Left ventricle myocardium superior (tissue), 1 donor: ENCODE measurements around the gene OR3A1. TPM values are rescaled to one million over a fixed set of nuclear protein-coding genes. Genes with fewer than 3 reads are reported as not detected.
"Not testable (repeated sequence)": the region's sequence is repeated elsewhere in the genome, so short reads cannot be mapped to it uniquely, and the experiment has no call there.

Experiments used
- ATAC-seq: fragments of 200-7000 bp; cut with Tn5 transposase; one replicate; pipeline ENCODE4 v1.9.1; 2020; ENCODE audit warnings: mild to moderate bottlenecking, moderate library complexity
- DNase-seq: peaks from one replicate; pipeline ENCODE4 v3.0.0-alpha.2; 2020
- intact Hi-C: fragments of 100-400 bp; cut with micrococcal nuclease; formaldehyde crosslinking; loops from one replicate; pipeline ENCODE4 v1.11.0; 2022
- long read RNA-seq: library from polyadenylated mRNA; unstranded; transcript quantifications from one replicate; pipeline ENCODE4 v2.0.0, GENCODE V29; 2021
- total RNA-seq: library from RNA; stranded (reverse); fragmentation: NEBNext Ultra II Directional; extraction: Animal tissue kit (Norgen Biotek cat#: 25700); gene quantifications from one replicate; pipeline ENCODE4 v1.2.1, GENCODE V29; 2021
- donor health status: DM: no; HTN: yes; CAD: no; lungs with severe emphysema.

OR3A1 gene
- not detected for total RNA-seq
- long read RNA-seq: 0 reads

- DNase-seq: no peak
- intact Hi-C loops: no loop called here
- no peak for ATAC-seq
These were observed at the start of gene OR3A1 for GRCh38 chr17:3298260-3298659. Gene OR3A1 (minus strand): TSS chr17:3298360. CDS start chr17:3292582, 5,778 bp downstream.

- DNase-seq, ATAC-seq, intact Hi-C loops: not testable (repeated sequence)
These were observed 44.6 kb upstream of the OR3A1 start for GRCh38 chr17:3342782-3343181.

GRCh38 chr17:3335876-3336275 is 37.7 kb upstream of the OR3A1 start:
- intact Hi-C loops: no loop called here
- no peak for DNase-seq
- no peak for ATAC-seq

GRCh38 chr17:3318336-3318735 is 20.2 kb upstream of the OR3A1 start:
- DNase-seq (no peak), ATAC-seq (no peak)
- intact Hi-C loops: no loop called here

- intact Hi-C loops: no loop called here
- ATAC-seq (no peak), DNase-seq (no peak)
These were observed 18.7 kb upstream of the OR3A1 start for GRCh38 chr17:3316836-3317235.

- ATAC-seq (no peak), DNase-seq (no peak)
- intact Hi-C loops: no loop called here
These were observed 10.4 kb upstream of the OR3A1 start for GRCh38 chr17:3308603-3309002.

- intact Hi-C loops: no loop called here
- ATAC-seq: no peak
These were observed 2.5 kb downstream of the OR3A1 start for GRCh38 chr17:3295632-3296031.

GRCh38 chr17:3293548-3293947 is 4.6 kb downstream of the OR3A1 start:
- DNase-seq, intact Hi-C loops, ATAC-seq: not testable (repeated sequence)

More at GRCh38 chr17:3295632-3296031, 2.5 kb downstream of the OR3A1 start:
- DNase-seq: no peak

- ATAC-seq (no peak), DNase-seq (no peak)
- intact Hi-C loops: no loop called here
These were observed 15.3 kb downstream of the OR3A1 start for GRCh38 chr17:3282901-3283300.

GRCh38 chr17:3276126-3276525 is 22.0 kb downstream of the OR3A1 start:
- intact Hi-C loops: no loop called here
- no peak for DNase-seq
- ATAC-seq: no peak

GRCh38 chr17:3271072-3271848 is 26.9 kb downstream of the OR3A1 start:
- intact Hi-C loops: no loop called here
- no peak for DNase-seq

GRCh38 chr17:3260600-3260999 is 37.6 kb downstream of the OR3A1 start:
- ATAC-seq (no peak), DNase-seq (no peak)
- intact Hi-C loops: no loop called here

More at GRCh38 chr17:3271072-3271848, 26.9 kb downstream of the OR3A1 start:
- ATAC-seq: no peak

GRCh38 chr17:3260163-3260562 is 38.0 kb downstream of the OR3A1 start:
- ATAC-seq (no peak), DNase-seq (no peak)
- intact Hi-C loops: no loop called here

- DNase-seq (no peak), ATAC-seq (no peak)
- intact Hi-C loops: no loop called here
These were observed 41.6 kb downstream of the OR3A1 start for GRCh38 chr17:3256575-3256974.

GRCh38 chr17:3249013-3249412 is 49.1 kb downstream of the OR3A1 start:
- DNase-seq, ATAC-seq, intact Hi-C loops: not testable (repeated sequence)

GRCh38 chr17:3244841-3245240 is 53.3 kb downstream of the OR3A1 start:
- intact Hi-C loops, ATAC-seq: not testable (repeated sequence)

GRCh38 chr17:3241044-3241443 is 57.1 kb downstream of the OR3A1 start:
- ATAC-seq, DNase-seq, intact Hi-C loops: not testable (repeated sequence)

More at GRCh38 chr17:3244841-3245240, 53.3 kb downstream of the OR3A1 start:
- not testable (repeated sequence) for DNase-seq
